H4 (cell line): Measurements from ENCODE around the gene C1orf21. TPM values are rescaled to one million over a fixed set of nuclear protein-coding genes. Genes with fewer than 3 reads are reported as not detected.

ENCODE experiments used
- DNase-seq: peaks from one replicate; pipeline ENCODE4 v3.0.0-alpha.2; 2015; ENCODE audit warnings: low spot score
- total RNA-seq: library from RNA; depleted of rRNA; stranded (reverse); fragments of >200 nt; shearing (Covaris generic); gene quantifications from 2 replicates; pipeline ENCODE4 v1.2.3, GENCODE V29; 2014

The C1orf21 gene
- total RNA-seq, 1 experiment from 2014 or later, result 24.0 TPM

- no peak for DNase-seq
These were observed 169.1 kb downstream of the C1orf21 start for GRCh38 chr1:184555665-184556641.

GRCh38 chr1:184556665-184557064 is 169.8 kb downstream of the C1orf21 start:
- DNase-seq, result no peak

- DNase-seq, result no peak
These were observed 170.9 kb downstream of the C1orf21 start for GRCh38 chr1:184557423-184558347.

- no peak for DNase-seq
These were observed 171.9 kb downstream of the C1orf21 start for GRCh38 chr1:184558691-184559090.

GRCh38 chr1:184559117-184559713 is 172.4 kb downstream of the C1orf21 start:
- DNase-seq, result no peak

GRCh38 chr1:184562806-184563205 is 176.0 kb downstream of the C1orf21 start:
- no peak for DNase-seq

- no peak for DNase-seq
These were observed 176.5 kb downstream of the C1orf21 start for GRCh38 chr1:184563308-184563707.

- DNase-seq, result no peak
These were observed 180.2 kb downstream of the C1orf21 start for GRCh38 chr1:184567009-184567408.

GRCh38 chr1:184567637-184568036 is 180.8 kb downstream of the C1orf21 start:
- DNase-seq, result no peak

GRCh38 chr1:184568148-184568547 is 181.3 kb downstream of the C1orf21 start:
- no peak for DNase-seq

GRCh38 chr1:184569106-184569505 is 182.3 kb downstream of the C1orf21 start:
- no peak for DNase-seq

- DNase-seq, result no peak
These were observed 187.8 kb downstream of the C1orf21 start for GRCh38 chr1:184574588-184574987.

GRCh38 chr1:184576822-184577221 is 190.0 kb downstream of the C1orf21 start:
- no peak for DNase-seq

- DNase-seq, result no peak
These were observed 190.5 kb downstream of the C1orf21 start for GRCh38 chr1:184577319-184577718.

- no peak for DNase-seq
These were observed 195.6 kb downstream of the C1orf21 start for GRCh38 chr1:184582411-184582810.

- DNase-seq, result no peak
These were observed 197.0 kb downstream of the C1orf21 start for GRCh38 chr1:184583849-184584248.

GRCh38 chr1:184588701-184589100 is 201.9 kb downstream of the C1orf21 start:
- no peak for DNase-seq

GRCh38 chr1:184590163-184590750 is 203.4 kb downstream of the C1orf21 start:
- no peak for DNase-seq

- DNase-seq, result no peak
These were observed 206.8 kb downstream of the C1orf21 start for GRCh38 chr1:184593597-184593996.

GRCh38 chr1:184595596-184595995 is 208.8 kb downstream of the C1orf21 start:
- no peak for DNase-seq

- no peak for DNase-seq
These were observed 210.3 kb downstream of the C1orf21 start for GRCh38 chr1:184596950-184597645.
